Endothelial cell of umbilical vein (primary cell): Measurements from ENCODE around the gene ENPP3. TPM values are rescaled to one million over a fixed set of nuclear protein-coding genes. Genes with fewer than 3 reads are reported as not detected.

Source experiments
- BruUV-seq: library from RNA; stranded (reverse); fragments of 400-500 nt; replicated peaks from 2 replicates; lab custom pipeline; 2021; lab: Mats Ljungman, UMichigan
- CTCF ChIA-PET: fragments of 300-600, 350-600 bp; sonication (Branson Sonifier 250); formaldehyde crosslinking; loops from one replicate; lab custom pipeline; 2021; ENCODE audit warnings: antibody characterized with exemption, inconsistent platforms; lab: Charles Lee
- POLR2A ChIA-PET: fragments of 300-600, 350-600 bp; sonication (Branson Sonifier 250); formaldehyde crosslinking; loops from one replicate; lab custom pipeline; 2021; ENCODE audit warnings: antibody characterized with exemption, inconsistent platforms; lab: Charles Lee
- DNase-seq: peaks from one replicate; pipeline ENCODE4 v3.0.0-alpha.2; 2011; ENCODE audit warnings: low read depth, low spot score
- FAIRE-seq: peaks from 2 replicates; lab custom pipeline; 2011; peaks lifted over from hg19 to GRCh38; lab: Jason Lieb, UNC
- H2AFZ ChIP-seq: 2 replicates; pipeline ENCODE4 v1.6.0; 2012; ENCODE audit warnings: low read depth, low read length, control low read depth, inconsistent platforms
- H3K27ac ChIP-seq: 2 replicates; pipeline ENCODE4 v1.5.1; 2011; ENCODE audit warnings: low read depth, mild to moderate bottlenecking, control low read depth, low read length, moderate library complexity; ENCODE audit not compliant: insufficient read depth
- H3K27me3 ChIP-seq, 2 experiments: 2 replicates each; pipeline versions ENCODE4 v1.6.0 to v1.6.1; 2011; ENCODE audit warnings: low read length in 2 of 2, mixed read lengths in 1 of 2; ENCODE audit not compliant: control insufficient read depth in 2 of 2, insufficient read depth in 2 of 2
- H3K36me3 ChIP-seq, 2 experiments: 2 replicates in 1 of 2; 3 replicates in 1 of 2; pipeline ENCODE4 v1.5.1; 2011; ENCODE audit warnings: low read length in 2 of 2, mild to moderate bottlenecking in 1 of 2, moderate library complexity in 1 of 2; ENCODE audit not compliant: control insufficient read depth in 2 of 2, insufficient read depth in 2 of 2; ENCODE audit errors: extremely low read depth in 1 of 2
- H3K4me1 ChIP-seq: 3 replicates; pipeline ENCODE4 v1.5.1; 2011; ENCODE audit warnings: mild to moderate bottlenecking, low read length; ENCODE audit not compliant: control insufficient read depth, insufficient read depth; ENCODE audit errors: extremely low read depth
- H3K4me2 ChIP-seq: 2 replicates; pipeline ENCODE4 v1.6.1; 2011; ENCODE audit warnings: low read length, control low read depth, mixed read lengths; ENCODE audit not compliant: insufficient read depth
- H3K4me3 ChIP-seq, 3 experiments: fragments of 200-600 bp in 1 of 3; sonication (generic), shearing (Covaris generic) in 1 of 3; replicated peaks in 1 of 3; 2 replicates each; pipeline ENCODE4 v1.5.1; 2011 to 2016; ENCODE audit warnings: control low read depth in 3 of 3, low read length in 3 of 3, mild to moderate bottlenecking in 2 of 3, inconsistent platforms in 1 of 3, low read depth in 1 of 3, moderate library complexity in 1 of 3; ENCODE audit not compliant: insufficient read depth in 1 of 3
- H3K79me2 ChIP-seq: 2 replicates; pipeline ENCODE4 v1.6.0; 2012; ENCODE audit warnings: low read length, inconsistent platforms; ENCODE audit not compliant: control insufficient read depth, insufficient read depth
- H3K9ac ChIP-seq: replicated peaks from 2 replicates; pipeline ENCODE3; 2011; ENCODE audit warnings: low read length, control low read depth; ENCODE audit not compliant: insufficient read depth; ENCODE audit errors: extremely low read depth
- H3K9me1 ChIP-seq: replicated peaks from 3 replicates; pipeline ENCODE4 v1.6.0; 2011; ENCODE audit warnings: mild to moderate bottlenecking, low read length; ENCODE audit not compliant: control insufficient read depth, insufficient read depth; ENCODE audit errors: extremely low read depth
- H3K9me3 ChIP-seq: replicated peaks from 2 replicates; pipeline ENCODE4 v1.5.1; 2012; ENCODE audit warnings: low read length, inconsistent platforms; ENCODE audit not compliant: control insufficient read depth, insufficient read depth
- H4K20me1 ChIP-seq: replicated peaks from 2 replicates; pipeline ENCODE3; 2011; ENCODE audit warnings: mild to moderate bottlenecking, low read length; ENCODE audit not compliant: control insufficient read depth, insufficient read depth; ENCODE audit errors: extremely low read depth
- FOS ChIP-seq: IDR thresholded peaks from 2 replicates; pipeline ENCODE4 v1.6.1; 2011; ENCODE audit warnings: mild to moderate bottlenecking, low read length, moderate library complexity, borderline replicate concordance; ENCODE audit not compliant: insufficient read depth
- GATA2 ChIP-seq: IDR thresholded peaks from 2 replicates; pipeline ENCODE4 v1.7.0; 2011; ENCODE audit warnings: low read depth, mild to moderate bottlenecking, moderate library complexity, mixed read lengths, low read length; ENCODE audit not compliant: insufficient read length, insufficient read depth
- MAX ChIP-seq: IDR thresholded peaks from 2 replicates; pipeline ENCODE4 v1.6.1; 2011; ENCODE audit not compliant: insufficient read depth, insufficient read length
- POLR2A ChIP-seq: IDR thresholded peaks from 2 replicates; pipeline ENCODE4 v1.6.1; 2012; ENCODE audit warnings: low read depth, mild to moderate bottlenecking, control low read depth, low read length
- POLR2AphosphoS5 ChIP-seq: IDR thresholded peaks from 2 replicates; pipeline ENCODE4 v1.6.1; 2012; ENCODE audit warnings: low read depth, mild to moderate bottlenecking, control low read depth, low read length, moderate library complexity; ENCODE audit not compliant: insufficient read depth
- dilution Hi-C: fragments of 300-500 bp; cut with MboI; formaldehyde crosslinking; loops from one replicate; pipeline ENCODE4 v1.15.0; 2019; ENCODE audit warnings: low sequenced_read_pairs; ENCODE audit not compliant: extremely low pct_ligation_motif_present
- intact Hi-C: fragments of 100-400 bp; cut with micrococcal nuclease; formaldehyde crosslinking; loops from one replicate; pipeline ENCODE4 v1.10.0; 2022
- polyA plus RNA-seq, 4 experiments: library from polyadenylated mRNA; depleted of rRNA in 3 of 4; stranded (reverse) in 3 of 4; unstranded in 1 of 4; fragments of >200 nt; gene quantifications; 2 replicates each; pipeline versions ENCODE4 v1.2.1 to v1.2.3, GENCODE V29; 2011 to 2012; ENCODE audit warnings: missing spikeins in 1 of 4
- total RNA-seq: library from RNA; stranded (reverse); gene quantifications from 2 replicates; pipeline ENCODE4 v1.2.3, GENCODE V29; 2021
- TF ChIP-seq, protein P1 (sequence below), 2 donors: IDR thresholded peaks; 1 replicate in 1 of 2; 2 replicates in 1 of 2; pipeline ENCODE4 v1.5.1; 2011; ENCODE audit warnings: low read length in 2 of 2, mild to moderate bottlenecking in 2 of 2, moderate library complexity in 2 of 2, control low read depth in 1 of 2, inconsistent platforms in 1 of 2, low read depth in 1 of 2; ENCODE audit not compliant: insufficient read depth in 1 of 2; ENCODE audit errors: extremely low read depth in 1 of 2

The ENPP3 gene
- total and polyA plus RNA-seq, 2 donors (not counting 3 experiments of a cell fraction or from before 2014, with no cell fraction given) = not detected

GRCh38 chr6:131717836-131718542 is 80.9 kb downstream of the ENPP3 start:
- H3K4me2 ChIP-seq = no peak overlapping the region
- no peaks in the 10 kb centered on the region for H3K79me2 ChIP-seq
- dilution Hi-C loops = no loop called here
- H3K4me1 ChIP-seq = no peaks in the 10 kb centered on the region
- H2AFZ ChIP-seq = no peak overlapping the region
- peaks cover 0 to 2% of the 10 kb centered on the region in 2 experiments for H3K27me3 ChIP-seq
- H3K9me3 ChIP-seq = no peaks in the 10 kb centered on the region
- CTCF ChIA-PET = interaction anchor here (0.8 to 1.7 kb wide), 3 partner anchors 10 to 192 kb away, joined by 3 to 7 read pairs (median 4); no protein-coding TSS in a partner anchor
- H3K27ac ChIP-seq = no peak overlapping the region
- FAIRE-seq (no peak), DNase-seq (no peak)
- H3K4me3 ChIP-seq = no peak overlapping the region
- POLR2A ChIA-PET = no interaction called here
- no peaks in the 10 kb centered on the region for H4K20me1 ChIP-seq
- BruUV-seq = no TSS peak
- TF ChIP-seq MAX (no peak), POLR2A (no peak), POLR2AphosphoS5 (no peak), FOS (no peak), GATA2 (no peak)
- TF ChIP-seq, protein P1, sequence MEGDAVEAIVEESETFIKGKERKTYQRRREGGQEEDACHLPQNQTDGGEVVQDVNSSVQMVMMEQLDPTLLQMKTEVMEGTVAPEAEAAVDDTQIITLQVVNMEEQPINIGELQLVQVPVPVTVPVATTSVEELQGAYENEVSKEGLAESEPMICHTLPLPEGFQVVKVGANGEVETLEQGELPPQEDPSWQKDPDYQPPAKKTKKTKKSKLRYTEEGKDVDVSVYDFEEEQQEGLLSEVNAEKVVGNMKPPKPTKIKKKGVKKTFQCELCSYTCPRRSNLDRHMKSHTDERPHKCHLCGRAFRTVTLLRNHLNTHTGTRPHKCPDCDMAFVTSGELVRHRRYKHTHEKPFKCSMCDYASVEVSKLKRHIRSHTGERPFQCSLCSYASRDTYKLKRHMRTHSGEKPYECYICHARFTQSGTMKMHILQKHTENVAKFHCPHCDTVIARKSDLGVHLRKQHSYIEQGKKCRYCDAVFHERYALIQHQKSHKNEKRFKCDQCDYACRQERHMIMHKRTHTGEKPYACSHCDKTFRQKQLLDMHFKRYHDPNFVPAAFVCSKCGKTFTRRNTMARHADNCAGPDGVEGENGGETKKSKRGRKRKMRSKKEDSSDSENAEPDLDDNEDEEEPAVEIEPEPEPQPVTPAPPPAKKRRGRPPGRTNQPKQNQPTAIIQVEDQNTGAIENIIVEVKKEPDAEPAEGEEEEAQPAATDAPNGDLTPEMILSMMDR (IDR thresholded peaks at IDR 0.05; ENCODE audit: extremely low read depth in 1 of 2, insufficient read depth in 1 of 2, low read depth in 1 of 2, low read length in 2 of 2) = no peak
- no peaks in the 10 kb centered on the region for H3K9me1 ChIP-seq
- intact Hi-C loops = no loop called here
- H3K9ac ChIP-seq = no peak overlapping the region
- H3K36me3 ChIP-seq = no peaks in the 10 kb centered on the region
